Astrocyte (in vitro differentiated cells and primary cell): ENCODE results near the gene GMPPB.

Source experiments
- CTCF ChIP-seq: IDR thresholded peaks from 2 replicates; pipeline ENCODE4 v1.5.1; 2011; ENCODE audit warnings: low read depth, mild to moderate bottlenecking, inconsistent platforms, low read length, moderate library complexity; ENCODE audit not compliant: insufficient read depth
- EZH2 ChIP-seq: IDR thresholded peaks from 2 replicates; pipeline ENCODE4 v1.6.1; 2012; ENCODE audit warnings: mild to moderate bottlenecking, low read length, inconsistent platforms; ENCODE audit not compliant: insufficient read depth

GRCh38 chr3:49680493-49681231 is 43.1 kb downstream of the GMPPB start:
- TF ChIP-seq CTCF (no peak), EZH2 (no peak)
